ENCODE results near the gene MON1A.
"Not testable (repeated sequence)": the region's sequence is repeated elsewhere in the genome, so short reads cannot be mapped to it uniquely, and the experiment has no call there.

MON1A gene

GRCh38 chr3:49929291-49930167, at the start of gene MON1A:
MON1A (minus strand) TSS chr3:49929811; CDS start chr3:49913346, 16,465 bp downstream.
- FAIRE-seq: no peak

GRCh38 chr3:49976942-49977341, 47.3 kb upstream of the MON1A start:
- FAIRE-seq: no peak

GRCh38 chr3:49972656-49973055, 43.0 kb upstream of the MON1A start:
- FAIRE-seq: no peak

DNA sequence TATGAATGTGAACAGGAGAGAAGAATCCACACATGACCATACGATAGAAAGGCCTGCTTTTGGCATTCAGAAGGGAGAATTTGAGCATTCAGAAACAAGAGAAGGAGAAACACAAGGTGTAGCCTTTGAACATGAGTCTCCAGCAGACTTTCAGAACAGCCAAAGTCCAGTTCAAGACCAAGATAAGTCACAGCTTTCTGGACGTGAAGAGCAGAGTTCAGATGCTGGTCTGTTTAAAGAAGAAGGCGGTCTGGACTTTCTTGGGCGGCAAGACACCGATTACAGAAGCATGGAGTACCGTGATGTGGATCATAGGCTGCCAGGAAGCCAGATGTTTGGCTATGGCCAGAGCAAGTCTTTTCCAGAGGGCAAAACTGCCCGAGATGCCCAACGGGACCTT, 38.7 kb upstream of the MON1A start:
- FAIRE-seq: no peak

DNA sequence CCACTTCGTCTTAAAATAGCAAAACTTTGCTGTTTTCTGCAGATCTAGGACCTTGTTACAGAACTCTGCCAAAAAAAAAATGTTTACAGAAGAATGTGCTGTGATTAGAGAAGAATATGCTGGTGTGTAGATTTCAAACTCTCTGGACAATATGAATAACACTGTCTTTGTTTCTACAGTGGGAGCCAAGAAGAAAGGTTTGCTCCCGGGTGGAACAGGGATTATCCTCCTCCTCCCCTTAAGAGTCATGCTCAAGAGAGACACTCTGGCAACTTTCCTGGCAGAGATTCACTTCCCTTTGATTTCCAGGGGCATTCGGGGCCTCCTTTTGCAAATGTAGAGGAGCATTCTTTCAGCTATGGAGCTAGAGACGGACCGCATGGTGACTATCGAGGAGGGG, 37.7 kb upstream of the MON1A start:
- FAIRE-seq: no peak

GRCh38 chr3:49966233-49966942, 36.8 kb upstream of the MON1A start:
- FAIRE-seq: no peak

DNA sequence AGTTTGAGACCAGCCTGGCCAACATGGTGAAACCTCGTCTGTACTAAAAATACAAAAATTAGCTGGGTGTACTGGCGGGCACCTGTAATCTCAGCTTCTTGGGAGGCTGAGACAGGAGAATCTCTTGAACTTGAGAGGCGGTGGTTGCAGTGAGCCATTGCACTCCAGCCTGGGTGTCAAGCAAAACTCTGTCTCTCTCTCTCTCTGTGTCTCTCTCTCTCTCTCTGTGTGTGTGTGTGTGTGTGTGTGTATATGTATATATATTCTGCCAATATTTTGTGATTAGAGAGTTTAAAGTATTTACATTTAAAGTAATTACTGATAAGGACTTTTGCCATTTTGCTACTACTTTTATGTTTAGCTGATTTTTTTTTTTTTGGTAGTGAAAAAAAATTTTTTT, 26.0 kb upstream of the MON1A start:
- no peak for FAIRE-seq

GRCh38 chr3:49952924-49953323, 23.3 kb upstream of the MON1A start:
- FAIRE-seq: no peak

DNA sequence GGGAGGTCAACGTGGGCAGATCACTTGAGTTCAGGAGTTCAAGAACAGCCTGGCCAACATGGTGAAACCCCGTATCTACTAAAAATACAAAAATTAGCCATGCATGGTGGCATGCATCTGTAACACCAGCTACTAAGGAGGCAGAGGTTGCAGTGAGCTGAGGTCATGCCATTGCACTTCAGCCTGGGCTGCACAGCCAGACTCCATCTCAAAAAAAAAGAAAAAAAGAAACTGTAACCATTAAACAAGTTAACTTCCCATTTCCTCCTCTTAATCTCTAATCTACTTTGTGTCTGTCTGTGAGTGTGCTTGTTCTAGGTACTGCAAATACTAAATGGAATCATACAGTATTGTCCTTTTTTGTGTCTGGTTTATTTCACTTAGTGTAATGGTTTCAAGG, 13.0 kb upstream of the MON1A start:
- FAIRE-seq: no peak

DNA sequence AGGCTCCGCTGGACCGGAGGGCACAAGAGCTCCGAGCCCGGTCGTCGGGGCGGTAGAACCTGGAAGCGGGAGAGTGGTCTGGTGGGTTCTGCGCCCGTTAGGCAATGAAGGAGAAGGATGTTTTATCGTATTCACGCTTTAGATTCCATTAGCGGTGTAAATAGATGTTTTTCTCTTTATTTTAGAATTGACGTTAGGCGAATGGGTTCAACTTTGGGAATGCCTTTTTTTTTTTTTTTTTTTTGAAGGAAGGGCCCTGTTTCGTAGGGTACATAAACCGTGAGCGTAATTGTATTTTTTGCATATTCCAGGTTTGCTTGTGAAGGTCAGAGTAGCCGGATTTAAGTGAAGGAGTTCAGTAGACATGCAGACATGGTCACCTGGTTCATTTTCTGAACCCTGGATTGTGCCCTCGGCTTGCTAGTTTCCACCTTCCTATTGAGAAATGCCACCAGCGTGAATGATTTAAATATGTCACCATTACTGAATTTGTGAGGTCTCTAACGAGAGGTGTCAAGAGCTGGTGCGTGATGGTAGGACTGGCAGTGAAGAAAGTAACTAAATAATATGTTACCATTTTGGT, 11.1 kb upstream of the MON1A start:
- no peak for FAIRE-seq

- peak; percentile 91 for FAIRE-seq
These were observed 10.5 kb upstream of the MON1A start, which contains the start of gene RBM6 for GRCh38 chr3:49939858-49940666. RBM6 (plus strand) TSS chr3:49940150; CDS start chr3:49962642, 22,492 bp downstream.

DNA sequence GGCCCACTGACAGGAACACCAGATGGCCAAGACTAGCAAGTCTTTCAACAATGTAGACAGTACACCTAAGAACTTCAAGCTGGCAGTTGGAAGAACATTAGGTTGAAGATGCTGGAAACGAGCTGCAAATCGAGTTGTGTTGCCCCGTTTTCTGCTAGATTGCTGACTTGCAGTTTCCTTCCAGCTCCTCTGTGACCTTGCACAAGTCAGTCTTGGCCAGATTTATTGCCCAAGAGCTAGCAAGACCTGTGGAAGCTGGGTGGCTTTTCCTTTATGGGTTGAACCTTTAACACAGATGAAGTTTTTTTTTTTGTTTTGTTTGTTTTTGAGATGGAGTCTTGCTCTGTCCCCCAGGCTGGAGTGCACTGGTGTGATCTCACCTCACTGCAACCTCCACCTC, 7.5 kb upstream of the MON1A start:
- FAIRE-seq: no peak

GRCh38 chr3:49932281-49932680, 2.7 kb upstream of the MON1A start:
- not testable (repeated sequence) for FAIRE-seq

GRCh38 chr3:49930922-49931321, 1.3 kb upstream of the MON1A start:
- no peak for FAIRE-seq

DNA sequence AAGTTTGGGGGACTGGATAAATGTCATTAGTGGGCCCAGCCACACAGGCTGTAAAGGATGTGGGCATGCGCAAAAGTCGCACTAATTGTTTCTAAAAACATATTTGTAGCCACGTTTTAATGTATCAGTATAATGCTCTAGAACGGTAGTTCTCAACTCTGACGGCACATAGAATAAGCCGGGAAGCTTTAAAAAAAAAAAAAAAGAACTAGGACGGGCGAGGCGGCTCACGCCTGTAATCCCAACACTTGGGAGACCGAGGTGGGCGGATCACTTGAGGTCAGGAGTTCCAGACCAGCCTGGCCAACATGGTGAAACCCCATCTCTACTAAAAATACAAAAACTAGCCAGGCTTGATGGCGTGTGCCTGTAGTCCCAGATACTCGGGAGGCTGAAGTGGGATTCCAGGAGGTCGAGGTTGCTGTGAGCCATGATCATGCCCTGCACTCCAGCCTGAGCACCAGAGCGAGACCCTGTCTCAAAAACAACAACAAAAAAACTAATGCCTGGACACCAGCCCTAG, 618 bp upstream of the MON1A start:
- no peak for FAIRE-seq

GRCh38 chr3:49928481-49929017, 1.1 kb downstream of the MON1A start:
- no peak for FAIRE-seq

DNA sequence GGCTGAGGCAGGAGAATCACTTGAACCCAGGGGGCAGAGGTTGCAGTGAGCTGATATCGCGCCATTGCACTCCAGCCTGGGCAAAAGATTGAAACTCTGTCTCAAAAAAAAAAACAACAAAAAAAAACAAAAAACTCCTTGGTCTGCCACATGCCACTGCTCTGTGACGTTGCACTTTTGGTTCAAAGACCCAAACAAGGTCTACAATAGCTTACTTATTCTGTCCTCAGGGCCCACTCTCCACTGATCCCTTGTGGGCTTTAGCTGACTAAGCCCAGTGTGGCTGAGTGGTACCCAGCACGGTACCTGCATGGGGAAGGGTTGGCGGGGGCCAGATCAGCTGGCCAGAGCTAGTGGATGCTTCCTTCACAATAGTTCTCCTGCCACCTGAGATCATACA, 1.8 kb downstream of the MON1A start:
- no peak for FAIRE-seq

GRCh38 chr3:49926117-49926728, 3.4 kb downstream of the MON1A start:
- FAIRE-seq: no peak

- no peak for FAIRE-seq
These were observed 4.1 kb downstream of the MON1A start for GRCh38 chr3:49925485-49925884.

GRCh38 chr3:49924683-49925082, 4.9 kb downstream of the MON1A start:
- FAIRE-seq: no peak

GRCh38 chr3:49917806-49918590, 11.6 kb downstream of the MON1A start:
- not testable (repeated sequence) for FAIRE-seq
